ENCODE results near the gene WDFY4.

WDFY4 gene

DNA sequence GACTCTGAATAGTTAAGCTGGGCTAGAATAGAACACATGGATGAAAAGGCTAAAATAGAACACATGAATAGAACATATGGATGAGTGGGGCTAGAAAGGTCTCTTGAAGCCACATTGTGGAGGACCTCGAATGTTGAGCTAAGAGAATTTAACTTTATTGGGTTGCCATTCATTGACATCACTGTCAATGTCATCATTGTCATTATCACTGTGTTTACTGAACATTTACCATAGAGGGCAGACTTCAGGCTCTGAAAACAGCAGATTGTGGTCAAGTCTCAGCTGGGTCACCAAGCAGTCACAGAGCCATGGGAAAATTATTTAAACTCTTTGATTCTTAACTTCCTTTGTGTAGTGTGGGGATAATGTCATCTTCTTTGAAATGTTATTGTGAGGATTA lies 80.4 kb downstream of the WDFY4 start:
- no peak for TF ChIP-seq Cebpa-rat (IDR thresholded peaks at IDR 0.05)
- H3K27ac ChIP-seq = no peak overlapping the region
- peaks cover 26% of the 10 kb centered on the region; the same call in 1 of the 2 replicates for H3K36me3 ChIP-seq
- no peak overlapping the region for H3K9ac ChIP-seq
- H3K4me1 ChIP-seq = no peaks in the 10 kb centered on the region
- no peaks in the 10 kb centered on the region for H3K27me3 ChIP-seq
- H3K9me3 ChIP-seq = no peaks in the 10 kb centered on the region
- H4K20me1 ChIP-seq = no peaks in the 10 kb centered on the region
- H3K4me3 ChIP-seq = no peak overlapping the region
- no peak overlapping the region for H3K4me2 ChIP-seq

DNA sequence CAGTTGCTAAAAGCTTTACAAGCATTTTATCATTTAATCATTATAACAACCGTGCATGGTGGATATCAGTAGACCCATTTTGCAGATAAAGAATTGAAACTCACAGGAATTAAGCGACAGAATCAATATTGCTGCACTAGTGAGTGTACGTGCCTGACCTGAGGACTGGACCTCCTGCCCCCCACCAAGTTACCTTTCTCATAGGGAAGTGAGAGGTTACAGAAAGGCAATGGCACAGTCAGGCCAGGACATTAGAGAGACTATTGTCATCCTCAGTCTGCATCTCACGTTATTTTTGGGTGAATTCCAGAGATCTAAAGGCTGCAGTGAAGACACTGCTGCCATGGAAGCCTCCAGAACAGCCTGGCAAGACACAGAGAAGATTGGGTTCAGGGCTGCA lies 80.9 kb downstream of the WDFY4 start:
- no peaks in the 10 kb centered on the region for H3K27me3 ChIP-seq
- no peak overlapping the region for H3K27ac ChIP-seq
- H3K36me3 ChIP-seq = peaks cover 22% of the 10 kb centered on the region; the same call in 1 of the 2 replicates
- no peak for TF ChIP-seq Cebpa-rat (IDR thresholded peaks at IDR 0.05)
- H3K4me2 ChIP-seq = no peak overlapping the region
- no peaks in the 10 kb centered on the region for H3K9me3 ChIP-seq
- no peaks in the 10 kb centered on the region for H4K20me1 ChIP-seq
- H3K4me3 ChIP-seq = no peak overlapping the region
- H3K4me1 ChIP-seq = no peaks in the 10 kb centered on the region
- H3K9ac ChIP-seq = no peak overlapping the region

DNA sequence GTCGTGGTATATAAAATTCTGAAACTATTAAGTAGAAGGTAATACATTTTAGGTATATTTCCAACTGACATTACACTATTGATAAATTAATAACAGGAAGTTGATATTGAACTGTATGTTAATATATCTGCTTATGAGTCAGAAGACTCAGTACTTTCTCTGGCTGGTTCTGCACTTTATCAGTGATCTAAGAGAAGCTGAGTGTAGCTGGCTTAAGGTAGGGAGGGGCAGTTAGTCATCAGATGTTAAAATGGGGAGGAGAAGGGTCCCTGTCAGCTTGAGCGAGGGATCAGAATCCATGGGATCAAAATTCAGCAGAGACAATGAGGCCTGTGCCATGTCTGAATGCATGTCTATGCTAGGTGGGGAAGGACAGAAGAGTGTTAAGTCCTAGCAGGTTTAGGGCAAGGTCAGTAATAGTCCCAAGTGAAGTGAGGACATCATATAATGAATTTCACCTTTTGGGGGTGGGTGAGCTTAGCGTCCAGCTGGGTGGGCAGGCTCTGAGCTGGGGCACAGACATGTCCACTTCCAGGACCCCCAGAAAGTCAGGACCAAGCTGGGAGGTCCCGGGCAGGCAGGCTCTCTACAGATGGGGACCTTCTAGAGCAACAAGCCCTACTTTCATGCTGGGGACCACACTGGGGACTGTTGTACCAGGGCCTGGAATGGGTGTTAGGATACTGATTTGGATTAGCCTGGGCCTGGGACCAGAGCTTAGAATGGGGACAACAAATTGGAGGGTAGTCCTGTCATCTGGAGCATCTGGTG lies 82.9 kb downstream of the WDFY4 start:
- no peak overlapping the region for H3K27ac ChIP-seq
- no peaks in the 10 kb centered on the region for H4K20me1 ChIP-seq
- no peaks in the 10 kb centered on the region for H3K4me1 ChIP-seq
- no peaks in the 10 kb centered on the region for H3K27me3 ChIP-seq
- H3K9me3 ChIP-seq = no peaks in the 10 kb centered on the region
- peaks cover 8% of the 10 kb centered on the region; the same call in 1 of the 2 replicates for H3K36me3 ChIP-seq
- no peak overlapping the region for H3K4me2 ChIP-seq
- no peak overlapping the region for H3K9ac ChIP-seq
- no peak for TF ChIP-seq Cebpa-rat (IDR thresholded peaks at IDR 0.05)
- H3K4me3 ChIP-seq = no peak overlapping the region

DNA sequence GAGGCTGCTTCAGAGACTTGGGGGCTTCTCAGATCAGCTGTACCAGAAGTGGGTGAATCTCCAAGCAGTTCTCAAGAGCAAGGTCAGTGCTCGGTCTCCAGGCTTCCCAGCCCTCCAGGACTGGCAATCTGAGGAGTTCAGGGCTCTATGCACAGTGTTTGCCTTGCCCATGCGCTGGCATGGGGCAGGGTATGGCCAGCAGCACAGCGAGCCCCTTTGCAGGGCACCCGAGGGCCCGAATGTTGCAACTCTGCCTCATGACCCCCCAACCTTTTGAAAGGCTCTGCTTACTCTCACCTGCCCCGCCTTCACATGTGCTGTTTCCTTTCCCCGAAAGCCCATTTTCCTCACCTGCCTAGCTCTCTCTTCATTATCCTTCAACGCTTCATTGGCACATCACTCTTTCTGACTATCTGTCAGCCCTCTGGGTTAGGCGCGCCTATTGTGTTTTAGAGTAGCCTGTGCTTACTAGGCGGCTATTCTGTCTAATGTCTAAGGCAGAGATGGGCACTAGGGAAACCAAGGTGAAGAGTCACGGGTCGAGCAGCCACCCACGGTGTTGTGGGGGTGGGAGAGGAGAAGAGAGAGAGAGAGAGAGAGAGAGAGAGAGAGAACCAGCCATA lies 83.6 kb downstream of the WDFY4 start:
- Histone ChIP-seq H3K9ac (no peak overlapping the region), H3K4me1 (peaks cover 3% of the 10 kb centered on the region), H3K4me2 (no peak overlapping the region), H3K4me3 (no peak overlapping the region), H3K9me3 (no peaks in the 10 kb centered on the region), H4K20me1 (no peaks in the 10 kb centered on the region), H3K27ac (no peak overlapping the region), H3K27me3 (no peaks in the 10 kb centered on the region), H3K36me3 (peaks cover under 1% of the 10 kb centered on the region; the same call in 1 of the 2 replicates)
- TF ChIP-seq Cebpa-rat (IDR thresholded peaks at IDR 0.05) = no peak

DNA sequence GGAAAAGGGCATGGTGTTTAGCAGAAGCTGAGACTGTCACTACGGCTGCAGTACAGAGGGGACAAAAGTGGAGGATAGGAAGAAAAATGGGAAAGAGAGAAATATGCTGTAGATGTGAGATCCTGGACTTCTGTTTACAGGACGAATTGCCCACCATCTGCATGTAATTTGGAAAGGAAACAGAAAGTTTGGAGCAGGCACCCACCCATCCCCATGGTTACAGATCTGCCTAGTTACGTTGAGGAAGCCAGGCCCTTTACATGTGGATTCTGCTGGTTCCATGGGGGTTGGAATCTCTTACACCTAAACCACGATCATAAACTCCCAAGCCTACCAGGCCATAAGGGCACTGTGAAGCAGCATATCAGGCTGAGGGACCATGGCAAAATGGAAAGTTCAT lies 84.3 kb downstream of the WDFY4 start:
- Histone ChIP-seq H3K4me2 (no peak overlapping the region), H3K27me3 (no peaks in the 10 kb centered on the region), H3K36me3 (no peaks in the 10 kb centered on the region), H3K4me1 (peaks cover 9% of the 10 kb centered on the region), H3K9ac (no peak overlapping the region), H3K4me3 (no peak overlapping the region), H3K27ac (no peak overlapping the region), H3K9me3 (no peaks in the 10 kb centered on the region), H4K20me1 (no peaks in the 10 kb centered on the region)
- TF ChIP-seq Cebpa-rat (IDR thresholded peaks at IDR 0.05) = no peak

DNA sequence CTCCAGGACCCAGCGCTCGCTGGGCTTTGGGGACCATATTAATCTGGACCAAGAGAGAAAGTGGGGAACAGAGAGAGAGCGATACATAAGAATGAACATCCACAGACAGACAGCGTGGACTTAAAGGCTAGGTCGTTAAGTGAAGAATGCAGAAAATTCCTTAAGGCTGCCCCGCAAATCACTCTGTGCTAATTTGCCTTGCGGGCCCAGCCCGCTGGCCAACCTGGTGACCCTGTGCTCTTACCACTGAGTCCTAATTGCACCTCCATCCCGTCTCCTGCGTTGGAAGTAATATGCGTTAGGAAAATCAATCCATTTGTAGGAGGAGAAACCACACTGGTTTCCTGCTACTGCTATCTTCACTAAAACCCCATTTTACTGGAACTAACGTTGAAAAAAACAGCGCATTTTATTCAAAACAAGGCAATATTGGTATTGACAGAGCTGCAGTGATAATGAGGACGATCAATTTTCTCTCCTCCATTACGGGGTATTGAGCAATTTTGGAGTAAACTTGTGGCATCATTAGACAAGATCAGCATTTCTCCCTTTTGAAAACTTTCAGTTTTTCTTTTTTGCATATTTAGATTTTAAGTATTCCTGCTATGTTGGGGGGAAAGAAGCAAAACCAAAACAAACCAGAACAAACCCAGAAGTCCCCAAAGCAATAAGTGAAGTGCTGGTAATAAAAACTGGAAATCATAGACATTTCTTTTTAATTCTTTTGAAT lies 85.2 kb downstream of the WDFY4 start:
- Histone ChIP-seq H3K27me3 (no peaks in the 10 kb centered on the region), H3K4me3 (no peak overlapping the region), H3K9ac (no peak overlapping the region), H3K36me3 (no peaks in the 10 kb centered on the region; the same call in 1 of the 2 replicates), H3K4me1 (peaks cover 15% of the 10 kb centered on the region), H3K27ac (no peak overlapping the region), H3K4me2 (no peak overlapping the region), H3K9me3 (no peaks in the 10 kb centered on the region), H4K20me1 (no peaks in the 10 kb centered on the region)
- TF ChIP-seq Cebpa-rat (IDR thresholded peaks at IDR 0.05) = no peak

DNA sequence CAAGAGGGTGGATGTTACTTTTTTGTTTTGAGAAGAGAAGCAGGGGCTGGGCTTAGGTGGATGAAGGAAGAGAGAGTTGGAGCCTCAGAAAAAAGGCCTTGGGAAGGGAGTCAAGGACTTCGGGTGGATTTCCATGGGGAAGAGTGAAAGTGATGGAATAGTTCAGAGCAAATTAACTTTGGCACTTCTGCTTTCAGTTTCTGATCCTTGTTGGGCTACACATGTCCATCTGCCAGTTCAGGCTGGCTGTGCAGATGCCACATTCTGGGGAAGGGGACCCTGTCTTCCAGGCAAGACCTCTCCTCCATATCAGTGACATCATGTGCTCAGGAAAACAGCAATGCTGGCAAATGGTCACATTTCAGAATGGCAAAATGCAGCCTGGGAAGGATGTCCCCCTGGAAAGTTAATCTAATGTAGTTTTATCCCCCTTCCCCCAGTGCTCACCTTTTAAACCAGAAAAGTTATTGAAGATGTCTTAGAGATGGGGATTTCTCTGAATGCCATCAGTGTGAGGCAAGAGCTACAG lies 86.0 kb downstream of the WDFY4 start:
- no peak overlapping the region for H3K4me2 ChIP-seq
- H3K4me1 ChIP-seq = peaks cover 15% of the 10 kb centered on the region
- no peak overlapping the region for H3K9ac ChIP-seq
- no peaks in the 10 kb centered on the region for H3K9me3 ChIP-seq
- H4K20me1 ChIP-seq = no peaks in the 10 kb centered on the region
- H3K36me3 ChIP-seq = peaks cover 1% of the 10 kb centered on the region; the same call in 1 of the 2 replicates
- no peaks in the 10 kb centered on the region for H3K27me3 ChIP-seq
- no peak overlapping the region for H3K4me3 ChIP-seq
- no peak overlapping the region for H3K27ac ChIP-seq
- TF ChIP-seq Cebpa-rat (IDR thresholded peaks at IDR 0.05) = no peak

DNA sequence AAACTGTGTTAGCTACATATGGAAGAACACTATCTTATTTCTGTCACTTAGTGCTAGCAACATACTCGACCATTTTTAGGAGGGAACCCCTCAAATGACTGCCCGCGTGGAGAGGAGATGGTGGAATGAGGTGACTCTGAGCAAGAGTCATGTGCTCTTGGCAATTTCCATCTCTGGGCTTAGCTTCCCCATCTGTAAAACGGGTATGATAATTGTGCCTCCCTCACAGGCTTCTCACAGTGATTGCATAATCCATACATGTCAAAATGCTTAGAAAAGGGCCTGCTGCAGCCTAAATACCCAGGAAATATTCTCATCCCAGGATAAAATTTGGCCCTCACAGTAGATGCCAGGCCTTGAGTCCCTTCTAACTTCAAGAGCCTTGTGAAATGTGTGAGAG lies 86.6 kb downstream of the WDFY4 start:
- Histone ChIP-seq H3K4me3 (no peak overlapping the region), H3K36me3 (peaks cover 5% of the 10 kb centered on the region; the same call in 1 of the 2 replicates), H3K9me3 (no peaks in the 10 kb centered on the region), H3K4me2 (no peak overlapping the region), H4K20me1 (no peaks in the 10 kb centered on the region), H3K9ac (no peak overlapping the region), H3K27ac (no peak overlapping the region), H3K27me3 (no peaks in the 10 kb centered on the region), H3K4me1 (peaks cover 15% of the 10 kb centered on the region)
- no peak for TF ChIP-seq Cebpa-rat (IDR thresholded peaks at IDR 0.05)

DNA sequence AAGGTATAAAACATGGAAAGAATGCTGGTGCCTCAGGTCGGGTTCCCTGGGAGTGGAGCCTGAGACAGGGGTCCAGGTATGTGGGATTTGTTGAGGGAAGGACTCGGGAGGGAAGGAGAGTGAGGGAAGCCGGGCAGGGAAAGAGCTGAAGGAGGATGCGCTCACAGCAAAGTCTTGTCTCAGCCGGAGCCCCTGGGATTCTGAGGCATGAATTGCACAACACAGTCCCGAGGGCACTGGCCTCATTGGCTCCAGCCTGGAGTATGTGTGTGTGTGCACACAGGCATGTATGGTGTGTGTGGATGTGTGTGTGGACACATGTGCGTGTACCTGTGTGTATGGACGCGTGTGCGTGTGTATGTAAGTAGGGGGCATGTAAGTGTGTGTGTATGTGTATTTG lies 87.4 kb downstream of the WDFY4 start:
- no peaks in the 10 kb centered on the region for H4K20me1 ChIP-seq
- H3K4me3 ChIP-seq = no peak overlapping the region
- no peak overlapping the region for H3K4me2 ChIP-seq
- peaks cover 8% of the 10 kb centered on the region; the same call in 1 of the 2 replicates for H3K36me3 ChIP-seq
- H3K27me3 ChIP-seq = no peaks in the 10 kb centered on the region
- H3K9me3 ChIP-seq = no peaks in the 10 kb centered on the region
- no peak for TF ChIP-seq Cebpa-rat (IDR thresholded peaks at IDR 0.05)
- H3K27ac ChIP-seq = no peak overlapping the region
- H3K4me1 ChIP-seq = peaks cover 15% of the 10 kb centered on the region
- no peak overlapping the region for H3K9ac ChIP-seq

All from BLaER1 (cell line).